ACC112 (cell line): ENCODE data around the gene FXYD7.
"Not testable (repeated sequence)": the region's sequence is repeated elsewhere in the genome, so short reads cannot be mapped to it uniquely, and the experiment has no call there.

ENCODE experiments used
- H2AFZ ChIP-seq: fragments of 200-600 bp; sonication (generic); one replicate; pipeline ENCODE4 v1.6.0; 2017; ENCODE audit warnings: antibody characterized with exemption, low read length; ENCODE audit not compliant: unreplicated experiment
- H3K27ac ChIP-seq: fragments of 200-600 bp; sonication (generic); 2 replicates; pipeline ENCODE4 v1.5.1; 2014; ENCODE audit warnings: low read depth, mild to moderate bottlenecking, antibody characterized with exemption, low read length, moderate library complexity
- H3K27me3 ChIP-seq: fragments of 200-600 bp; sonication (generic); 2 replicates; pipeline ENCODE4 v1.6.1; 2014; ENCODE audit warnings: mild to moderate bottlenecking, antibody characterized with exemption, low read length, moderate library complexity, mixed read lengths; ENCODE audit not compliant: insufficient read depth
- H3K36me3 ChIP-seq: fragments of 200-600 bp; sonication (generic); 2 replicates; pipeline ENCODE4 v1.6.1; 2016; ENCODE audit warnings: mild to moderate bottlenecking, antibody characterized with exemption, low read length, moderate library complexity, mixed read lengths; ENCODE audit not compliant: insufficient read depth
- H3K4me1 ChIP-seq: fragments of 200-600 bp; sonication (generic); one replicate; pipeline ENCODE4 v1.6.1; 2016; ENCODE audit warnings: low read length, mixed read lengths; ENCODE audit not compliant: insufficient read depth, unreplicated experiment, control insufficient read depth
- H3K4me3 ChIP-seq: fragments of 200-600 bp; sonication (generic); 2 replicates; pipeline ENCODE4 v1.5.1; 2014; ENCODE audit warnings: mild to moderate bottlenecking, low read depth, low read length
- H3K79me2 ChIP-seq: fragments of 200-600 bp; sonication (generic); one replicate; pipeline ENCODE4 v1.6.0; 2016; ENCODE audit warnings: low read length; ENCODE audit not compliant: control insufficient read depth, unreplicated experiment, insufficient read depth

FXYD7 gene

DNA sequence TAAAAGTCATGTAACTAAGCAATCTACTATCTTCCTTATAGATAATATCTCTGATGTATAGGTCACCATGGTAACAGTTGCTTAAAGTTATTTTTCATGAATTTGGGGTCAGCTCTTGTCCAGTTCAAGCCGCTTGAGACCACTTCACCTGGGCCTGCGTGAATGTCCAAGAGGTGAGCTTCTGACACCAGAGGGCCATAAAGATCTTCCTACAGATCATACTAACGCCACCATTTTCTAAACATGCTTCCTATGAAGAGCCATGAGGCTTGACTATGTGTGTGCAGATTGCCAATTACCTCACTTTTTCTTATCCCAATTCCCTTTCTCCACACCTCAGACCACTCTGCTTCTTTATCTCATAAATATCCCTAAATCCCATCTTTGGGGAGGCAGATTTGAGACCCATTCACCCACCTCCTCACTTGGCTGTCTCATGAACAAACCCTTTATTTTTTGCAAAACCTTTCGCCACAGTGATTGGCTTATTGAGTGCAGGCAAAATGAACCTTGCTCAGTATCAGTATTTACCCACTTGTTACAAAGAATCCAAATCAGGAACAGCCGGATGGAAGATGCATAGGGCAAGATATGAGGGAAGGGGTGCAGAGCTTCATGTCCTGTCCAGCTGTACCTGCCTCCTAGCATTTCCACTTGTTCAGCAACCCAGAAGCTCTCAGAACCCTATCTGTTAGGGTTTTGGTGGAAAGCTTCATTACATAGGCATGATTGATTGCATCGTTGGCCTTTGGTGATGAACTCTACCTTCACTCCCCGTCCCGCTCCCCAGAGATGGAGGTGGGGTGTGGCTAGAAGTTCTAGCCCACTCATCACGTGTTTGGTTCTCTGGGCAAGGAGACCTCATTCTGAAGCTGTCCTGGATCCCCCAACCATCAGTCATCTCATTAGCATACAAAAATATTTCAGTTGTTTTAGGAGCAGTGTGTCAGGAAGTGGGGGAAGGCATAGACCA lies 51.2 kb downstream of the FXYD7 start:
- Histone ChIP-seq H3K27me3 (peaks cover 52% of the 10 kb centered on the region), H3K79me2 (no peaks in the 10 kb centered on the region), H2AFZ (no peak overlapping the region), H3K36me3 (no peaks in the 10 kb centered on the region), H3K4me1 (no peaks in the 10 kb centered on the region), H3K4me3 (no peak overlapping the region), H3K27ac (no peak overlapping the region)

DNA sequence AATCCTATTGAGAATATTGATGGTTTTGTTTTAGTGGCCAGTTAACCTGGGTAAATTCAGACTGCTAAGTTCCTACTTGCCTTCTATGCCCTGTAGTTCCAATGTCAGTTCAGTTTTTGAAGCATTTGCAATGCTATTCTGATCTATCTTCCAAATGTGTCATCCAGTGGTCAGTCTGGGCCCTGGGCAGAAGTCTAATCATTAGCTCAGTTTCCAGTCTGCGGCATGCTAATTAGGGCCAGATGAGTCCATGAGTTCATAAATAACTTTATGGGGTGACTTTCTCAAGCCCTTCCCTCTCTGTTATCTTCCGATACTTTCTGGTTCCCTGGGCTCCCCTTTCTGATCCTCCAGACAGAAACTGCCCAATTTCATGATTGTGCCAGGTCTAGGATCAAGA lies 52.8 kb downstream of the FXYD7 start:
- no peaks in the 10 kb centered on the region for H3K79me2 ChIP-seq
- peaks cover 54% of the 10 kb centered on the region for H3K27me3 ChIP-seq
- H3K27ac ChIP-seq = no peak overlapping the region
- no peak overlapping the region for H3K4me3 ChIP-seq
- H2AFZ ChIP-seq = no peak overlapping the region
- no peaks in the 10 kb centered on the region for H3K4me1 ChIP-seq
- no peaks in the 10 kb centered on the region for H3K36me3 ChIP-seq

DNA sequence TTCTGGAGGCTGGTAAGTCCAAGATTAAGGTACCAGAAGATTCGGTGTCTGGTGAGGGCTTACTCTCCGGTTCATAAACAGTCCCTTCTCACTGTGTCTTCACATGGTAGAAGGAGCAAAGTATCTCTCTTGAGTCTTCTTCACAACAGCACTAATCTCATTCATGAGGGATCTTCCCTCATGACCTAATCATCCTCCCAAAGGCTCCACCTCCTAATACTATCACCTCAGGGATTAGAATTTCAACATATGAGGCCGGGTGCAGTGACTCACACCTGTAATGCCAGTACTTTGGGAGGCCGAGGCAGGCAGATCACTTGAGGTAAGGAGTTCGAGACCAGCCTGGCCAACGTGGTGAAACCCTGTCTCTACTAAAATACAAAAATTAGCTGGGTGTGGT lies 53.8 kb downstream of the FXYD7 start:
- not testable (repeated sequence) for H3K4me3 ChIP-seq, H3K27ac ChIP-seq, H3K4me1 ChIP-seq, H3K36me3 ChIP-seq, H3K79me2 ChIP-seq, H2AFZ ChIP-seq
- peaks cover 61% of the 10 kb centered on the region for H3K27me3 ChIP-seq

DNA sequence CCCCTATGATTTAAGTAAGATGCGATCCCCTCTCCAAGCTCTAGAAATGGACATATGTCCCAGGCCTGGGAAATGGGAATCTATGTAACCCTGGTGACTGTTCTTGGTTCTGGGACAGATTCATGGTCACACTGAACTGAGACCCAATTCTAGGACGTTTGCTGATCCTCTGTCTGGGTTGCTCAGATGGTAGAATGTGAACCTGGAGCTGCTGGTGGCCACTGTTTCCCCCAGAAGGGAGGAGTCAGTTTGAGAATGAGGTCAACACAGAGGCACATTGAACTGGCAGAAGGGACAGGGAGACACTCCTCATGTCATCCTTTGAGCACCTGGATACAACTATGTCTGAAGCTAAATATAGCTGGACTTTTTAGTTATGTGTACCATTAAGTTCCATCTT lies 56.4 kb downstream of the FXYD7 start:
- Histone ChIP-seq H3K4me3 (no peak overlapping the region), H3K4me1 (no peaks in the 10 kb centered on the region), H2AFZ (no peak overlapping the region), H3K27me3 (peaks cover 46% of the 10 kb centered on the region), H3K79me2 (no peaks in the 10 kb centered on the region), H3K27ac (no peak overlapping the region), H3K36me3 (no peaks in the 10 kb centered on the region)

DNA sequence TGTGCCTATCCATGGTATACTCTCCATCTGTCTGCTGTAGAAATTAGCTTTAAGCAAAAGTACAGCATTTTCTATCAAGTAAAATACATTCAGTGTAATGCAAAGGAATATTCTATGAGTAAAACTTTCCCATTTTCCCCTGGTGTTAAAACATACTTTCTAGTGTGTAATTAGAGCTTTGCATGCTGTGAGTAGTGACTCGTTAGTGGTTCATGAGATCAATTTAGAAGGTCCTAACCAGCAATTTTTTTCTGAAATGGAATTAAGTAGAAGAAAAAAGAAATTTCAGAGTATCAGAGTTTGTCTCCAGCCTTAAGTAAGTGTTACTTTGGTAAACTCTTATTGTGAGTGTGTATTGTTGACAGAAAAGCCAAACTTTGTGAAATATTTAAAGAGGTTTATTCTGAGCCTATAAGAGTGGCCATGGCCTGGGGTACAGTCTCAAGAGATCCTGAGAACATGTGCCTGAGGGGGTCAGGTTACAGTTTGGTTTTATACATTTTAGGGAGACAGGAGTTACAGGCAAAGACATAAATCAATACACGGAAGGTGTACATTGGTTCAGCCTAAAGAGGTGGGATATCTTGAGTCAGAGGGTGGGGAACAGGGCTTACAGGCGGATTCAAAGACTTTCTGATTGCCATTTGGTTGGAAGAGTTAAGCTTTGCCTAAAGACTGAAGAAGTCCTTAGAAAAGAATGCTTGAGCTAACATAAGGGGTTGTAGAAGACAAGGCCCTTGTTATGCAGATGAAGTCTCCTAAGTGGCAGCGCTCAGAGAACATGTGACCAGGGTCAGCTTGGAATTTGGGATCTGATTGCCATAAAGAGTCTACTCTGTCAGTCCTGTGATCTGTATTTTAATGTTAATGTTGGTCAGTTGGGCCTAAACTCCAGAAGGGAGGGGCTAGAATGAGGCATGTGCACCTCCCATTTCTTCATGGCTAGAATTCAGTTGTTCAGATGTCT lies 60.0 kb downstream of the FXYD7 start:
- H3K27me3 ChIP-seq = peaks cover 27% of the 10 kb centered on the region
- H3K4me3 ChIP-seq = no peak overlapping the region
- no peaks in the 10 kb centered on the region for H3K79me2 ChIP-seq
- H3K27ac ChIP-seq = no peak overlapping the region
- no peak overlapping the region for H2AFZ ChIP-seq
- no peaks in the 10 kb centered on the region for H3K4me1 ChIP-seq
- no peaks in the 10 kb centered on the region for H3K36me3 ChIP-seq
